HL-60 (cell line): ENCODE data around the gene RAB13.

Experiments
- DNase-seq, 2 experiments: peaks; one replicate each; pipeline ENCODE4 v3.0.0-alpha.2; 2010 to 2020; ENCODE audit warnings: low read depth in 1 of 2, low spot score in 1 of 2
- H3K27ac ChIP-seq: fragments of 250-450 bp; sonication (Bioruptor Pico); replicated peaks from 2 replicates; pipeline ENCODE4 v1.5.1; 2020; ENCODE audit warnings: mild to moderate bottlenecking, moderate library complexity
- H3K27me3 ChIP-seq: fragments of 250-450 bp; sonication (Bioruptor Pico); 2 replicates; pipeline ENCODE4 v1.5.1; 2021; ENCODE audit warnings: mild to moderate bottlenecking, moderate library complexity; ENCODE audit not compliant: insufficient read depth, poor library complexity, severe bottlenecking
- H3K4me3 ChIP-seq: replicated peaks from 2 replicates; pipeline ENCODE4 v1.5.1; 2011; ENCODE audit warnings: mild to moderate bottlenecking, control low read depth, low read length; ENCODE audit not compliant: insufficient read depth
- GABPA ChIP-seq: IDR thresholded peaks from 2 replicates; pipeline ENCODE4 v1.6.1; 2012; ENCODE audit warnings: low read depth
- POLR2AphosphoS5 ChIP-seq: IDR thresholded peaks from 2 replicates; pipeline ENCODE4 v1.6.1; 2012; ENCODE audit warnings: low read depth
- REST ChIP-seq: IDR thresholded peaks from 2 replicates; pipeline ENCODE4 v1.6.1; 2012; ENCODE audit warnings: low read depth; ENCODE audit not compliant: insufficient replicate concordance
- SPI1 ChIP-seq: IDR thresholded peaks from 2 replicates; pipeline ENCODE4 v1.6.1; 2012; ENCODE audit warnings: low read depth, mild to moderate bottlenecking, borderline replicate concordance
- TF ChIP-seq, protein P1 (sequence below): IDR thresholded peaks from one replicate; pipeline ENCODE4 v1.5.1; 2011; ENCODE audit warnings: low read length, control low read depth, inconsistent platforms; ENCODE audit not compliant: insufficient read depth

The RAB13 gene

GRCh38 chr1:153963030-153963849, 22.9 kb downstream of the RAB13 start, which contains the start of gene SLC39A1:
SLC39A1 (minus strand) TSS chr1:153963537; CDS start chr1:153962715, 822 bp downstream.
- peak within 1 kb of the TSS; percentile 79 for H3K27ac ChIP-seq
- DNase-seq, result peak; percentile 96 to 99
- no peaks in the 10 kb centered on the region for H3K27me3 ChIP-seq
- TF ChIP-seq GABPA, result no peak
- no peak for TF ChIP-seq SPI1
- peak; percentile 27 for TF ChIP-seq POLR2AphosphoS5
- peak within 1 kb of the TSS; percentile 64 for H3K4me3 ChIP-seq

DNA sequence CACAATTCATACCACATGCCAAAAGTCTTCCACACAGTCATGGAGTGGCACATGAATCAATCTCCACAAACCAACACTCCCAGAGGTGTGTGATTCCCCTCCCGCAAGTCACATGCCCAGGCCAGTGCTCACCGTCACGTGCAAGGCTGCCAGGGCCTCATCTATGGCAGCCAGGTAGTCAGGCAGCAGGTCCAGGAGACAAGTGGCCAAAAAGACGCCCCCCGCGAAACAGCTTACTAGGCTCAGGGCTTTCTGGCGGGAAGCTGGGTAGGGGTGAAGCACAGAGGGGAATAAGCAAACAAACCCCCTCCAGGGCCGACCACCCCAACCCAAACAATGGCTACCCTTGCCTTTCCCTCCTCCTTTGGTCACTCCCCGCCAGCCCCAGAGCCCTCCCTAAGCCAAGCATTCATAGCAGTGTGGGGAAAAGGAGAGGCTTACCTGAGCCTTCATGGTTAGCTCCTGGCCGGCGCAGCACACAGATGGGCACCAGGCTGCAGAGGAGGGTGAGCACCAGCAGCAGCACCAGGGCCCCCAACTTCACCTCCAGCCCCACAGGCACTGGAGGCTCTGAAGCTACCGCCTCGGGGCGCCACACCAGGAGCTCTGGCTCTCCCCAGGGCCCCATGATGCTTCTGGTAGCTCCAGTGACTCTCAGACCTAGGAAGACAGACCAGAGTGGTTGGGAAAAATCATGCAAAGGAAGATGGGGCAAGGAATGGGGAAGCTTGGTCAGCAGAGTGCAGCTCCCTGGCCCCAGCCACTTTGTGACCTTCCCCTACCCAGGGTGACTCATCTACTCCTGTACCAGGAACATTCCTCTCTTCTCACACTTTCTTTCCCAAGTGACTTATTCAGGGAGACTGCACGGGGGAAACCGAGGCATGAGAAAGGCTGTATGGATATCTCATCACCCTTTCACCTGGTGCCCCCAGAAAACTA, 23.8 kb downstream of the RAB13 start:
- peak; percentile 44 to 65 for DNase-seq
- H3K27me3 ChIP-seq, result no peaks in the 10 kb centered on the region
- TF ChIP-seq, protein P1, sequence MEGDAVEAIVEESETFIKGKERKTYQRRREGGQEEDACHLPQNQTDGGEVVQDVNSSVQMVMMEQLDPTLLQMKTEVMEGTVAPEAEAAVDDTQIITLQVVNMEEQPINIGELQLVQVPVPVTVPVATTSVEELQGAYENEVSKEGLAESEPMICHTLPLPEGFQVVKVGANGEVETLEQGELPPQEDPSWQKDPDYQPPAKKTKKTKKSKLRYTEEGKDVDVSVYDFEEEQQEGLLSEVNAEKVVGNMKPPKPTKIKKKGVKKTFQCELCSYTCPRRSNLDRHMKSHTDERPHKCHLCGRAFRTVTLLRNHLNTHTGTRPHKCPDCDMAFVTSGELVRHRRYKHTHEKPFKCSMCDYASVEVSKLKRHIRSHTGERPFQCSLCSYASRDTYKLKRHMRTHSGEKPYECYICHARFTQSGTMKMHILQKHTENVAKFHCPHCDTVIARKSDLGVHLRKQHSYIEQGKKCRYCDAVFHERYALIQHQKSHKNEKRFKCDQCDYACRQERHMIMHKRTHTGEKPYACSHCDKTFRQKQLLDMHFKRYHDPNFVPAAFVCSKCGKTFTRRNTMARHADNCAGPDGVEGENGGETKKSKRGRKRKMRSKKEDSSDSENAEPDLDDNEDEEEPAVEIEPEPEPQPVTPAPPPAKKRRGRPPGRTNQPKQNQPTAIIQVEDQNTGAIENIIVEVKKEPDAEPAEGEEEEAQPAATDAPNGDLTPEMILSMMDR, result no peak
- TF ChIP-seq POLR2AphosphoS5 (no peak), REST (no peak), SPI1 (no peak), GABPA (no peak)
- H3K4me3 ChIP-seq, result peak overlapping the region; percentile 64
- H3K27ac ChIP-seq, result peak overlapping the region; percentile 79

- Histone ChIP-seq H3K27me3 (no peaks in the 10 kb centered on the region), H3K4me3 (no peak overlapping the region), H3K27ac (no peak overlapping the region)
- DNase-seq, result no peak
- TF ChIP-seq POLR2AphosphoS5, result no peak
Observed at GRCh38 chr1:153961421-153961820, 24.7 kb downstream of the RAB13 start.

DNA sequence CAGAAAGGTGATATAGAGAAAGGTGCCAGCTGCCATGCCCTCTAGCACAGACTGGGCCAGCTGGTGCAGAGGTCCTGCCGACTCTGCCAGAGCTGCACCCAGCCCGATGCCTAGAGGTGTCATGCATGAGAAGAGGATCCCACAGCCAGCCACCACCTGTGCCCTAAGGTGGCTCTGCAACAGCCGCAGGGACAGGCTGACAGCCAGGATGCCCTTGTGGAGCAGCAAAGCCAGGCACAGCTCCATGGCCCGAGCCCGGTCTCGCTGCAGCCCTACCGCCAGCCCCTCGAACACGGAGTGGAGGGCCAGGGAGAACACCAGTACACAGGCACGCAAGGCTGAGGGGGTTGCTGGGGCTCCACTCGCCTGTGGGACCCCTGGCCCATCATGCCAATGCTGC, 25.9 kb downstream of the RAB13 start:
- H3K27ac ChIP-seq, result no peak overlapping the region
- TF ChIP-seq GABPA, result no peak
- TF ChIP-seq POLR2AphosphoS5, result no peak
- TF ChIP-seq SPI1, result no peak
- TF ChIP-seq, protein P1, result no peak
- no peak for TF ChIP-seq REST
- no peaks in the 10 kb centered on the region for H3K27me3 ChIP-seq
- H3K4me3 ChIP-seq, result no peak overlapping the region
- DNase-seq, result no peak
